ENCODE measurements around the gene TNFRSF11A.

TNFRSF11A gene

GRCh38 chr18:62436636-62437234, 111.6 kb downstream of the TNFRSF11A start:
- DNase-seq (ENCODE audit: low read depth): no peak
- TF ChIP-seq CTCF (IDR thresholded peaks at IDR 0.05; ENCODE audit: low read length, missing control alignments): no peak

DNA sequence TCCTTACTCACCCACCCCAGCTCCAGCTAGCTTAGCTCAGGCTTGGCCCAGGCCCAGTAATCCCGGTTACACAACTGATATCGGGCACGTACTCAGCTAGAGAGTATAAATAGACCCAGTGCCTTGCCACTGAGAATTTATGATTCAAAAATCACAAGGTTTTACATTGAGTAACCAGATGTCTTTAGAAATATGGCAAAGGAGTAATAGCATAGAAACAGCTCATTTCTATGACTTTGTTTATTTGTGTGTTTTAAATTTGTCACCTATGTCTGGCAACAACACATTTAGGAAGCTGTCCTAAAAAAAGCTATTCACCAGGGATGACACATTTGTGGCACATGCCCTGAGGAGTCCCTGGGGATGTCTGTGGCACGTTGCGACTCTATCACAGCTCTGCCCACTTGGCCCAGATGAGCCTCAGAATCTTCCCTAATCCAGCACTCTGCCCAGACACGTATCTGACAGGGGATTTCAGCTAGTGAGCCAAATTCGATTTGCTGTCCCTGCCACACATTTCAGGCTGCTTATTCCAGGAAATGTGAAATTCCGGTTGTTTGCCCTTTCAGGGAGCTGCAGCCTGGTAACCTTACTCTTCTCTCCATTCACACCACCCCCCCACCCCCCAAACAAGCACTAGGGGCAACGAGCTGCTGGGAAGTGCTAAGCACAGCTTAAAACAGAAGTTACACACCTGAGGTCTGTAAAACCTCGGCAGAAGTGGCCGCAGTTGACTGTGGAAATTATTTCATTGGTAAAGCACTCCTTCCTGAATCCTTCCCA, 112.3 kb downstream of the TNFRSF11A start:
- DNase-seq (ENCODE audit: low read depth): peak; percentile 89
- no peak overlapping the region for H3K4me3 ChIP-seq (replicated peaks; ENCODE audit: low read depth, low read length)
- no peak for TF ChIP-seq CTCF (IDR thresholded peaks at IDR 0.05; ENCODE audit: low read length, missing control alignments)

More at GRCh38 chr18:62436636-62437234, 111.6 kb downstream of the TNFRSF11A start:
- no peak overlapping the region for H3K4me3 ChIP-seq (replicated peaks; ENCODE audit: low read depth, low read length)

GRCh38 chr18:62438018-62438329, 112.9 kb downstream of the TNFRSF11A start:
- no peak for DNase-seq (ENCODE audit: low read depth)
- TF ChIP-seq CTCF (IDR thresholded peaks at IDR 0.05; ENCODE audit: low read length, missing control alignments): no peak
- no peak overlapping the region for H3K4me3 ChIP-seq (replicated peaks; ENCODE audit: low read depth, low read length)

- no peak for DNase-seq (ENCODE audit: low read depth)
- TF ChIP-seq CTCF (IDR thresholded peaks at IDR 0.05; ENCODE audit: low read length, missing control alignments): no peak
- no peak overlapping the region for H3K4me3 ChIP-seq (replicated peaks; ENCODE audit: low read depth, low read length)
Measured at GRCh38 chr18:62438402-62438801, 113.3 kb downstream of the TNFRSF11A start.

- no peak overlapping the region for H3K4me3 ChIP-seq (replicated peaks; ENCODE audit: low read depth, low read length)
- DNase-seq (ENCODE audit: low read depth): no peak
- TF ChIP-seq CTCF (IDR thresholded peaks at IDR 0.05; ENCODE audit: low read length, missing control alignments): no peak
Measured at GRCh38 chr18:62438866-62439265, 113.8 kb downstream of the TNFRSF11A start.

All from fibroblast of pulmonary artery (primary cell).